ENCODE results near the gene KIRREL1. TPM values are rescaled to one million over a fixed set of nuclear protein-coding genes. Genes with fewer than 3 reads are reported as not detected.

KIRREL1 gene
- total RNA-seq, 1 experiment from 2014 or later, result 30.5 TPM

GRCh38 chr1:158008630-158009029, 15.2 kb downstream of the KIRREL1 start:
- Histone ChIP-seq H3K4ac (ENCODE audit: low read depth, low read length) (no peak overlapping the region), H3K9me3 (ENCODE audit: control insufficient read depth, low read depth, low read length) (no peaks in the 10 kb centered on the region), H3K56ac (ENCODE audit: insufficient read length, low read depth, low read length) (no peak overlapping the region), H3K79me1 (ENCODE audit: insufficient read depth, low read depth, low read length, poor library complexity, severe bottlenecking) (no peaks in the 10 kb centered on the region), H3K23me2 (ENCODE audit: insufficient read length, low read depth, low read length, poor library complexity, severe bottlenecking) (no peaks in the 10 kb centered on the region), H2BK12ac (ENCODE audit: insufficient read length, low read depth, low read length) (no peak overlapping the region), H3K9ac (ENCODE audit: extremely low read depth, insufficient read length, low read length) (no peak overlapping the region), H4K8ac (replicated peaks; ENCODE audit: insufficient read length, low read depth, low read length) (no peak overlapping the region), H3K18ac (ENCODE audit: insufficient read length, low read depth, low read length) (no peak overlapping the region), H4K20me1 (ENCODE audit: control insufficient read depth, insufficient read depth, insufficient read length) (no peaks in the 10 kb centered on the region), H3T11ph (ENCODE audit: low read length) (no peak overlapping the region), H4K91ac (ENCODE audit: insufficient read length, low read depth, low read length) (no peak overlapping the region), H3K23ac (ENCODE audit: insufficient read length, low read depth, low read length) (no peak overlapping the region), H2BK20ac (ENCODE audit: low read depth, low read length, poor library complexity, severe bottlenecking) (no peak overlapping the region), H2BK15ac (ENCODE audit: low read depth, low read length) (no peak overlapping the region), H3K4me2 (ENCODE audit: insufficient read depth, insufficient read length, low read length) (no peak overlapping the region), H3K27me3 (ENCODE audit: insufficient read depth, low read length) (no peaks in the 10 kb centered on the region), H3K14ac (ENCODE audit: insufficient read depth, low read length) (peak overlapping the region; percentile 14; the same call in 1 of the 2 replicates), H3K79me2 (ENCODE audit: insufficient read depth, low read length) (peaks cover 17% of the 10 kb centered on the region; the same call in 1 of the 2 replicates), H4K5ac (ENCODE audit: insufficient read length, low read depth, low read length) (no peak overlapping the region), H3K4me1 (ENCODE audit: insufficient read depth, low read length) (peaks cover 30% of the 10 kb centered on the region; the same call in 1 of the 2 replicates), H2AFZ (ENCODE audit: low read length) (no peak overlapping the region), H2BK120ac (ENCODE audit: low read depth, low read length, poor library complexity, severe bottlenecking) (no peak overlapping the region), H2BK5ac (ENCODE audit: insufficient read length, low read length) (no peak overlapping the region), H2AK5ac (ENCODE audit: insufficient read length, low read length) (peak overlapping the region; percentile 28), H3K27ac (ENCODE audit: insufficient read length, low read depth, low read length) (no peak overlapping the region)
- no peak for DNase-seq
- no peaks in the 10 kb centered on the region for H3K27me3 Mint-ChIP-seq (ENCODE audit: low read depth)
- H3K4me1 Mint-ChIP-seq, result peaks cover 78 to 82% of the 10 kb centered on the region in 2 experiments
- peaks cover 0 to 2% (median 0%) of the 10 kb centered on the region in 3 experiments; a peak in 2 of 7 replicates for H3K36me3 Mint-ChIP-seq (ENCODE audit: insufficient read depth in 1 of 3, low read depth in 3 of 3)
- H3K9me3 Mint-ChIP-seq, result no peaks in the 10 kb centered on the region; a peak in 2 of 5 replicates
- no CpG with 5 or more reads among the region's 6 CpGs for WGBS (ENCODE audit: extremely low coverage, insufficient read length, low lambda C conversion rate)
- peak overlapping the region in 1 of 2 experiments; percentile 24; a peak in 1 of 5 replicates for H3K4me3 Mint-ChIP-seq
- peak overlapping the region in 2 of 3 experiments; percentile 47 to 93; a peak in 3 of 7 replicates for H3K27ac Mint-ChIP-seq
- no peak for TF ChIP-seq CTCF (conservative IDR thresholded peaks at IDR 0.05)

Measured in H9 (cell line).